CD4-positive, alpha-beta T cell treated with Interleukin-21 for 1 hour (primary cell): ENCODE results near the gene KCNJ18.
"Not testable (repeated sequence)": the region's sequence is repeated elsewhere in the genome, so short reads cannot be mapped to it uniquely, and the experiment has no call there.

Experiments used
- DNase-seq: peaks from one replicate; pipeline ENCODE4 v3.0.0-alpha.2; 2020

The KCNJ18 gene

DNA sequence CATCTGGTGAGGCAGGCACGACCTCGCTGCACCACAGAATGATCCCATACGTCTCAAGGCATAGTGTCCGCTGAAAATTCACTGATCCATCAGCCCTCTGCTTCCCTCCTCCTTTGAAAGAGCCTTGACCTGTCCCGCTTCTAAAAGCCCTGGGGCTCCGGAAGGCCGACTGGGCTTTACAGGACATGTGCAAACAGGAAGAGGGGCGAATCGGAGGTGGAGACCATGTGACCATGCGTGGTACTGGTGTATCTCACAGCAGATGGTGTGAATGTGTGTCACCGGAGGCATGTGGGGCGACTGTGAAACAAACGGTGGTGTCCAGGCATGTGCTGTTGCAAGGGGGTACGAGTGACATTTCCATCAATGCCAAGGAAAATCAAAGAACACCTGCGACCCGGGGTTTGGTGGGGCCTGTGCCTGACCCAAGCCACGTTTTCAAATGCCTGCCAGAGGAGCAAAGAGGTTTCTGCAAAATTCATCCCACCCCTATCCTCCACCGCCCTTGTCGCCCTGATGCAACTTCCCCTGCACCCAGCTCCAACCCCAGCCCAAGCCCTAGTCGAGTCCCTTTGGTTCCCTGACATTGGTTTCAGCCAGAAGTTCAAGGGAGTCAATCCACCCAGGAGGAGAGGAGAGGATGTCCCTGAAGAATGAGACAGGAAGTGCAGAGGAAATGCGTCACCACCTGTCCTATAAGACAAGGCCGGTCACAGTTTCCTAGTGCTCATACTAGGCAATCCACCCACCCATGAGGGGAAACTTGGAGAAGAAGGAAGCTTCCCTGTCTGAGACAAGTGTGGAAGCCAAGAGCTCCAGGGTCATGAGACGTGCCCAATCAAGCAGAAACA is 5.9 kb upstream of the KCNJ18 start:
- no peak for DNase-seq

DNA sequence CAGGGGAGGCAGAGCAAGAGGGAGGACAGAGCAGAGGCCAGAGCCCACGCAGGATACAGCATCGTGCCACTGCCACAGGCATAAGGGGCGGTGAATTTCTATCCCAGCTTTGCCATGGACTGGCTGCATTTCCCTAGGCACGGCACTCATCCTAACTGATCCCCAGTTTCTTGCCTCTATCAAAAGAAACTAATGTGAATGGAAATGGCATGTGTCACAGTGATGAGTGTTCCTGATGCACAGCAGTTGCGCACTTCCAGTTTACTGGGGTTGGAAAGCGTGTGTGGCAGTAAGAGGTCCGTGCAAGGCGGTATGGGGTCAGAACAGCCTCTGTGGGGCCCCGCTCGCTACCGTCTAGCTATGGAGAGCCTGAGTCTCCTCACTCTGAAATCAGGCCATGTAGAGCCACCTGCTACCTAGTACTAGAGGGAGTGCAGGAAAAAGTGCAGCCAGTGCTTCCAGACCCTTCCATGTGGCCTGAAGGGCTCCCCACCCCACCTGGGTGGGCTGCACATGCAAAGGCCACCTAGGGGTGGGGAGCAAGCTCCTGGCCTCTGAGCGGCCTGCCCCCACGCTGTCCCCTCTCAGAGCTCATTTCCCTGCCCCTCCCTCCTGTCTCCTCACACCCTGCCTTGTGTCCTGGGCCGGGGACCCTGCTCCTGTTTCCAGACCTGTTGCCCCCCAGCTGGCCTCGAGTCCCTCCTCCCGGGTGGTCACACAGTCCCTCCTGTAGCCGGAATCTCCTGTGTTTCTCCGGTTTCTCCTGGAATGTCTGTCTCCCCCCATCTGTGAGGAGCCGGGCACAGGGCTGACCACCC is 5.0 kb upstream of the KCNJ18 start:
- no peak for DNase-seq

DNA sequence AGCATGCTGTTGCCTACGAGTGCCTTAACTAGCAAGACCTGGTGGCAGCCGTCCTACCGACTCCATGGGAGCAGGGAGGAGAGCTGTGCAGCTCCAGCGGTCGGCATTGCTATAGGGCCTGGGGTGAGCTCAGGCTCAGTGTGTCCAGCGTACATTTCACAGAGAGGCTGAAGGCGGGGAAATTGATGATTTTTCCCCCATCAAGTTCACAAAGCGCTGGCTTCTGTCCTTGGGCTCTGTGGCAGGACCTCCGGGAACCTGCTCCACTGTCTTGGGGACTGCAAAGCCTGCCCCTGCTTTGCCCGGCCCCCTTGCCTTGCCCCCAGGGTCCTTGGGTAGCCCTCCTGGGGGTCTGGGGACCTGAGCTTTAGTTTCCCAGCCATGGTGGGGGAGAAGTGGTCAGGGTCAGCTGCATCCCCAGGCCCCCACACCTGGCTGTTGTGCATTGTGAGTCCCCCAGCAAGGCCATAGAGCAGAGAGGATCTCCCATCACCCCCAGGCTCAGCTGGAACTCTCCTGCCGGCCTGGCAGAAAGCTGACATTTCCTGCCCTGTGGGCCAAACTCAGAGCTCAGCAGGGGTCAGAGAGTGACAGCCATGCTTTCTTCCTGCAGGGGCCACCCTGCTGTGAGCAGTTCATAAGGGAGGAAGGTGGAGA is 3.9 kb upstream of the KCNJ18 start:
- DNase-seq: no peak

DNA sequence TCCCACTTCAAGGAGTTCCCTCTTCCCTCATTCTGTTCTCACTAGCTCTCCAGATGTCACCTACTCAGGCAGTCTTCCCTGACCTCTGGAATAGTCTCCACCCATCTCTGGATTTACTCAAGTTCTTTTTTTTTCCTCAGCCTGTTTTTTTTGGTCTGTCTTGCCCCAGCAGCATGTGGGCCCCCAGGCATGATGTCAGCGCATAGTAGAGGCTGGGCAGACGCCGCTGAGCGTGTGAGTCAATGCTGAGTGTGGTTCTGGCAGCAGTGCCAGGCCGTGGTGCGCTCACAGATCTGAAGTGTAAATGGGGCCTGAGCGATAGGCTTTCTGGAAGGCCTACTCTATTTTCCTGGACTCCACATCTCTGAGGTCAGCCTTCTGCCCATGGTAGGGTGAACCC is 2.7 kb upstream of the KCNJ18 start:
- no peak for DNase-seq

DNA sequence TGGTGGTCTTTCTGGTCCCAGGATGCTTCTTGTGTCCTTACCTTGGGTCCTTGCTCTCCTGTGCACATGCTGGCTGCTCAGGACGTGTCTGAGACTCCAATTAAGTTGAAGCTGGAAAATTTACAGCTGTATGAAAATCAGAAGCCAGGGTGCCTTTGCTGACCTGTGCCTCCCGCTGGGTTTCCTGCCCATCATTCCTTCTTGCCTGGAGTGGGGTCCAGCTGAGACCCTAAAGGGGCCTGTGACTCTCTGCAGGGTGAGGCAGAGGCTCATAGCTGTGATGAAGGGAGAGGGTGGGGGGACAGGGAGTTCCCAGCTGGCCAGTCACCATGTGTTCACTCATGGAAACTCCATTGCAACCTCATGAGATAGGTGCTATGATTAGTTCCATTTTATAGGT is 1.5 kb upstream of the KCNJ18 start:
- DNase-seq: not testable (repeated sequence)

DNA sequence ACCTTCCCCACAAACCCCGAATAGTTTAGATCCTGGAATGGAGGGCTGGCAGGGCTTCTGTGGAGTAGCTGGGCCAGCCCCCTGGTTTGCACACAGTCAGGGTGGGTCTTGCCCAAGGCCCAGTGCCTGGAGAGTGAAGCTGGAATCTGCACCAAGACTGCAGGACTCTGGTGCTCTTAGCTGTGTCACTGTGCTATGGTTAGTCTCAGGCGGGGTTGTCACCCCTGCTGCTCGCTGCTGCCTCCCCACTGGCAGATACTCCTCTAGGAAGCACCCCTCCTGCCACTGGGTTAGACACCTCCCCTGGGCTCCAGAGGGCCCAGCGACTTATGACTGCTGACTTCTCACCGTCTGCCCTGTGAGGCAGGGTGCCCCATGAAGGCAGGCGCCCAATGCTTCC is 842 bp upstream of the KCNJ18 start:
- not testable (repeated sequence) for DNase-seq

DNA sequence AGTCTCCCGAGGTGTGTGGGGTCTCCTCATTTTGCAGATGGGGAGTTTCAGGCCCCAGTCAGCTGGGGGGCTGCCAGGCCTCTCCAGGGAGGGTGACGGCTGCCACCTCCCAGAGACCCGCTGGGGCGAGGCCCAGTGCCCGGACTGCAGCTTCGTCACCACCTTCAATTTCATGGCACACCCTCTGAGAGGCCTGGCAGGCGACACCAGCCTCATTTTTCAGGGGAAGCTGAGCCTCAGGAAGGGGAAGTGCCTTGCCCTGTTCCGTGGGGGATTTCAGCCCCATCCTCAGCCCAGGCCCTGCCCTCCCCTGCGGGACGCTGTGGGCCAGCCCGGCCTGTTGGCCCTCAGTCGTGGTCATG is 362 bp downstream of the KCNJ18 start:
- not testable (repeated sequence) for DNase-seq

DNA sequence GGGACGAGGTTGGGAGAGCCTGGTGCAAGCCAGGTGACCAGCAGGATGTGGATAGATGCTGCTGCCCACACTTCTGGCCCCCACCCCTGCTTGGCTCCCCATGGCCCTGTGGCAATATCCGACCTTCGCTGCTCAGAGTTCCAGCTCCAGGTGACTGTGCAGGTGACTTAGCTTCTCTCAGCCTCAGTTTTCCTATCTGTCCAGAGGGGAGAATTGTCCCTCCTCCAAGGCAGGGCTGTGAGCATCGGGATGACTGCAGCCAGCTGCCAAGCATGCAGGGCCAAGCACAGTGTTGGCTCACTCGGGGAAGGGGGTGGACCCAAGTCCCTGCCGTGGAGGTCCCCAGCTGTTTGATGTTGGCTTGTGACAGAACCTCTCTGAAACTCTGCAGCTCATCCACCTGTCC is 1.1 kb downstream of the KCNJ18 start:
- not testable (repeated sequence) for DNase-seq

DNA sequence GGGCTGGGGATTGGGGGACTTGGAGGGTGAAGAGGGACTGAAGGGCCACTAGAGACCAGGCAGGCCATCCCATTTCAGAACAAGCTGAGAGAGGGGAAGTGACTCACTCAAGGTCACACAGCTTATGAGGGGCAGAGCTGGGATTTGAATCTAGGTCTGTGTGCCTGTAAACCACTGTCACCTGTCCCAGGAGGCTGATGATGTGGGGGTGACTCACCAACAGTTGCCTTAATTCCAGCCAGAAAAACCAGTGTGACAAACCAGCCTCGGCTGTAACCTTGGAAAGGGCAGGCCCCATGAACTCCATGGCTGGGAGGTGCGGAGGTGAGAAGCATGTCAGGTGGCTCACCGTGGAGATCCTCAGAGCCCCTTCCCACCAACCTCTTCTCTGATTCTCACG is 1.6 kb downstream of the KCNJ18 start:
- DNase-seq: not testable (repeated sequence)

DNA sequence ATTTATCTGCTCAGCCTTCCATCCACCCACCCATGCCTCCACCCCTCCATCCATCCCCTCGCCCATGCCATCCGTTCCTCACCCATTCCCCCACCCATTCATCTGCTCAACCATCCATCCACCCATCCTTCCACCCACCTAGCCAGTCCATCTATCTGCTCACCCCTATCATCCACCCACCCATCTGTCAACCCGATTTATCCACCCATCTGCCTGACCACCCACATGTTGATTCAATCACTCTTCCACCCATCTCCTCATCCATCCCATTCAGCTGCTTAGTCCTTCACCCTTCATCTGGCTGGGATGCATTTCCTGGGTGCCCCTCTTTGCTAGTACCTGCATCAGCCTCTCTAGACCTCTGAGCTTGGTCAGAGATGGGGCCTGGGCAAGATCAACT is 3.9 kb downstream of the KCNJ18 start:
- not testable (repeated sequence) for DNase-seq

DNA sequence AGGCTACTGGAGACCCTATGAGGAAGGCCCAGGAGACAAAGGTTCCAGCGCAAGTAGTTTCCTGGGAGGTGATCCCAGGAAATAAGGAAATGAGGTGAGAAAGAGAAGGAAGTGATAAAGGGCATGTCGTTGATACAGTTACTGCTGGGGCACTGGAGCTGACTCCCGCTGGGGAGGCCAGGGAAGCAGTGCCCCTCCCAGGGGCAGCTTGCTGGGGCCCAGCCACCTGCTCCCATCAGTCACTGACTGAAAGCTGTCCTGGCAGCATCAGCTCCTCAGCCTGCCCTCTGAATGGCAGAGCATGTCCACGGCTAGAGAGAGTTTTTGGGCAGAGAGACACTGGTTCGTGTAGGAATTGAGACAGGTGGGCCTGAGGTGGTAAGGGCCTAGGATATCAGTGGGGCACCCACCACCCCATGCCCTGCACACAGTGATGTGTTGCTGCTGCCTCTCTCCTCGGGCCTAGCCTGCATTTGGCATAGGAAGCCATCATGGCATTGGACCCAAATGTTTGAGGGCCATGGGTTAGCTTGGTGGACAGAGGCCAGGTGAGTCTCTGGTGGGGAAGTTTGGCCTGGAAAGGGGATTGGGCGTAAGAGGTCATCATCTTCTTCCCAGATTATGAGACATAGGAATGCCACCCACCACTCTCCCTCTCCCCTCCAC is 4.7 kb downstream of the KCNJ18 start:
- not testable (repeated sequence) for DNase-seq

DNA sequence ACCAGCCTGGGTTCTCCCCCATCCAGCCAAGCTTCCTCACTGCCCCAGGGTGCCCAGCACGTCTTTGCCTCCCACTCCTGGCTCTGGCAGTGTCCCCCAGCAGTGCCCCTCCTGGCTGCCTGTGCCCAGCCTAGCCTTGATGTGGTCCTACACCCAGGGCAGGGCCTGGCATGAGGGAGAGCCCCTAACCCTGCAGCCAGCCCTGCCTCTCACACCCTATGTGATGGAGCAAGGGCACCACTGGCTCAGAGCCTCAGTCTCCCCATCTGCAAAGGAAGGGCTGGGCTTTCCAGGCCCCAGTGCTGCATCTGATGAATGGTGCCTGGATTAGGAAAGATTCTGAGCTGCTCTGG is 5.2 kb downstream of the KCNJ18 start:
- DNase-seq: not testable (repeated sequence)

DNA sequence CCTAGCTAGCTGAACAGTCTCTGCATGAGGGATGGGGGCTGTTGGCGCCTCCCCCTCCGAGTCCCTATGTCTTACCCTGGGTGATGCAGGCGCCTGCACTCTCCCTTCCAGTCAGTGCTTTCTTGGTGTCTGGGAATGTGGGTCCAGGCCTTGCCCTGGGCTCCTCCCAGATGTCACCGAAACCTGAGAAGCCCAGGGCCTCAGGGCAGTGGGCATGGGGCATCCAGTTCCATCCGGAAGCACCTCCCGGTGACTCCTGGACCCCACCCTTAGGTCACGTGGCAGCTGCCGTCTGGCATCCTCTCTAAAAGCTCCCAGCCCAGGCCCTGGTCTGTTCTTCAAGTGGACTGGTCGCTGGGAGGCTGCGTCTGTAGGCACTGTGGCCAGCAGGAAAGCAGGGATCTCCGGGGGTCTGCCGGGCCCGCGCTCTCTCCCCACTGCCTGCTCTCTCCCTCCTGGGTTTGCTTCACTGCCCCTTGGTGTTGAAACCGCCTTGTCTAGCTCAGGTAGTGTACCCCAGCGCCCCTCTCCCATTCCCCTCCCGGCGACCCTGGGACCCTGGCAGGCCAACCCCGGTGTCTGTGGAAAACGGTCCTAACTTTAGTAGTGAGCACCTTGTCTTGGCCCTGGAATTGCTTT is 6.2 kb downstream of the KCNJ18 start:
- not testable (repeated sequence) for DNase-seq

DNA sequence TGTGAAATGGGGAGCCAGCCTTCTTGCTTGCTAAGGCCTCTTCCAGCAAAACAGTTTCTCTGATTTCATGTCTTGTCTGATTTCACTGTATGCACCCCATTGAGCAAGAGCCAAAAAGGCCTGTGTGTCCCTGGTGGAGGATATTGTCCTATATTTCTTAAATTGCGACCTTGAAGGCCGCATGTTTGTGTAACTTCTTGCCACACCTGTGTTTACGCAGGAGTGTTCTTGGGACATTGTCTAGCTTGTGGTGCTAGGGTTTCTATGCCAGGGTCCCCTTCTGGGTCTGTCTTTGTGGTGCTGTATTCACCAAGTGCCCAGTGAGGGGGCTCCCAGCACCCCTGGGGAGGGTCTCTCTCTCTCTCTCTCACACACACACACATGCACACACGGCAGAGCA is 6.8 kb downstream of the KCNJ18 start:
- DNase-seq: not testable (repeated sequence)

DNA sequence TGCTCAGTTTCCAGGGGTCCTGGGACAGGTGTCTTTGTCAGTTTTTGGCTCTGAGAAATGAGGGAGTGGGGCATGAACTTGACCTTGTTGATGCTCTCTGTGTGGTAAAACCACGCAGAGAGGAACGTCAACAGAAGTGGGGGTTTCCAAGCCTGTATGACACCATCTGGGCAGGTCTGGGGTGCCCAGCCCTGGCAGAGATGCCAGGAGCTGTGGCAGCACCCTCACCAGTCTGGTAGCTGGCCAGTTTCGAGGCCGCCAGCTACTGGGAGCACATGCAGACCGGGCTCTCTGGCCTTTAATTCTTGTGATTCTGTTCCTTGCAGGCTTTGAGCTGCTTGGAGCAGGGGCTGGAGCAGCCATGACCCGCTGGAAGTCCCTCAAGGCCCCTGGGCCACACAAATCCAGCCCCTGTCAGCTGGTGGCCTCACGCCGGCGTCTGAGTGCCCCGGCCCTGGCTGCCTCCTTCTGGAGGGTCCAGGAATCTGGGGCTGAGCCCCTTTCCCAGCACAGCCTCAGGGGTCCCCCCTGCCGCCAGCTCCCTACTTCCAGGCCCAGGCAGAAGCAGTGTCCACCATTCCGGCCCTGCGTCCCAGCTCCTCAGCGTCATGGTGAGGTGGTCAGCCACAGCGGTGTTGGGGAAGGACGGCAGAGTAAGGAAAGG is 7.4 kb downstream of the KCNJ18 start:
- DNase-seq: not testable (repeated sequence)

DNA sequence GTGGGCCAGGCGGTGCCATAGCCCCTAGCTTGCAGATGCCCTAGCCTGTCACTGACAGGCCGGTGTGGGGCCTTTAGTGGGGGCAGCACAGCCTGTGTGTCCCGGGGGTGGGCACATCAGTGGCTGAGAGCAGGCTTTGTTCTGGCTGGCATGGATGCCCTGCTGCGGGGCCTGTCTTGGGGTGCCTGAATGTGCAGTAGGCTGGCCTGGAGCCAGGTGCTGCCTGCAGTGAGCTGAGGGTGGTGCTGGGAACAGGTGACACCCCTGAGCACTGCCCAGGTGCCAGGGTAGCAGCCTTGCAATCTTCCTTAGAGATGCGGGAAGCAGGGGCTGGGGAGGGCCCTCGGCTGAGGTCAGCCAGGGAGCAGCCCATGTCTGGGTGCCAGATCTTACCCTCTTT is 8.8 kb downstream of the KCNJ18 start:
- DNase-seq: not testable (repeated sequence)

DNA sequence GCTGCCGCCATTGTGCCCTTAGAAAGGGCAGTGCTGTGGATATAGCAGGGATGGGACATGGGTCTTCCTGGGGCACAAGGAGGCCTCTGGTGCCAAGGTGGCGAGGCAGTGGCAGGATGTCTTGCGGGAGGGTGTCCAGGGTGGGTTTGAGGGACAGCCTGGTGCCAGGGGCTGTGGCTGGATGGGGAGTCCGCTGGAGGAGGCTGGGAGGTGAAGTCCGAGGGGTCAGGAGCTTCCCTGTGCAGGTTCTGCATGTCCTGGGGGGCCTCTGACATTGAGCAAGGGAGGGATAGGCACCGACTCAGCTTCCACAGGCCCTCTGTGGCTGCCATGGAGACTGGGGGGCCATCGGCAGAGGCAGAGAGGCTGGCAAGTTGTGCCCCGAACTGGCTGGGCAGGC is 9.7 kb downstream of the KCNJ18 start:
- not testable (repeated sequence) for DNase-seq

DNA sequence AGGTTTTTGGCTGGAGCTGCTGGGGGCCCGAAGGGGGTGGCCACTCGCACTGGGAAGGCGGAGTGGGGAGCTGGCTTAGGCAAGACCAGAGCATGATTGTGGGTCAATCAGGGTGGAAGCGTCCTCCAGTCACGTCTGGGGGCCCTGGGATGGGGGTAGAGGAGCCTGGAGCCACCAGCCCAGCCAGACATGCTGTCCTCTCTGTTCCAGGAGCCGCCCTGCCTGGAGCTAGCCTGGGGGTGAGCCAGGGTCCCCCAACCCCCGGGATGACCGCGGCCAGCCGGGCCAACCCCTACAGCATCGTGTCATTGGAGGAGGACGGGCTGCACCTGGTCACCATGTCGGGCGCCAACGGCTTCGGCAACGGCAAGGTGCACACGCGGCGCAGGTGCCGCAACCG is 10.2 kb downstream of the KCNJ18 start:
- DNase-seq: not testable (repeated sequence)

DNA sequence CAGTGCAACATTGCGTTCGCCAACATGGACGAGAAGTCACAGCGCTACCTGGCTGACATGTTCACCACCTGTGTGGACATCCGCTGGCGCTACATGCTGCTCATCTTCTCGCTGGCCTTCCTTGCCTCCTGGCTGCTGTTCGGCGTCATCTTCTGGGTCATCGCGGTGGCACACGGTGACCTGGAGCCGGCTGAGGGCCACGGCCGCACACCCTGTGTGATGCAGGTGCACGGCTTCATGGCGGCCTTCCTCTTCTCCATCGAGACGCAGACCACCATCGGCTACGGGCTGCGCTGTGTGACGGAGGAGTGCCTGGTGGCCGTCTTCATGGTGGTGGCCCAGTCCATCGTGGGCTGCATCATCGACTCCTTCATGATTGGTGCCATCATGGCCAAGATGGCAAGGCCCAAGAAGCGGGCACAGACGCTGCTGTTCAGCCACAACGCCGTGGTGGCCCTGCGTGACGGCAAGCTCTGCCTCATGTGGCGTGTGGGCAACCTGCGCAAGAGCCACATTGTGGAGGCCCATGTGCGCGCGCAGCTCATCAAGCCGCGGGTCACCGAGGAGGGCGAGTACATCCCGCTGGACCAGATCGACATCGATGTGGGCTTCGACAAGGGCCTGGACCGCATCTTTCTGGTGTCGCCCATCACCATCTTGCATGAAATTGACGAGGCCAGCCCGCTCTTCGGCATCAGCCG is 10.8 kb downstream of the KCNJ18 start:
- not testable (repeated sequence) for DNase-seq

DNA sequence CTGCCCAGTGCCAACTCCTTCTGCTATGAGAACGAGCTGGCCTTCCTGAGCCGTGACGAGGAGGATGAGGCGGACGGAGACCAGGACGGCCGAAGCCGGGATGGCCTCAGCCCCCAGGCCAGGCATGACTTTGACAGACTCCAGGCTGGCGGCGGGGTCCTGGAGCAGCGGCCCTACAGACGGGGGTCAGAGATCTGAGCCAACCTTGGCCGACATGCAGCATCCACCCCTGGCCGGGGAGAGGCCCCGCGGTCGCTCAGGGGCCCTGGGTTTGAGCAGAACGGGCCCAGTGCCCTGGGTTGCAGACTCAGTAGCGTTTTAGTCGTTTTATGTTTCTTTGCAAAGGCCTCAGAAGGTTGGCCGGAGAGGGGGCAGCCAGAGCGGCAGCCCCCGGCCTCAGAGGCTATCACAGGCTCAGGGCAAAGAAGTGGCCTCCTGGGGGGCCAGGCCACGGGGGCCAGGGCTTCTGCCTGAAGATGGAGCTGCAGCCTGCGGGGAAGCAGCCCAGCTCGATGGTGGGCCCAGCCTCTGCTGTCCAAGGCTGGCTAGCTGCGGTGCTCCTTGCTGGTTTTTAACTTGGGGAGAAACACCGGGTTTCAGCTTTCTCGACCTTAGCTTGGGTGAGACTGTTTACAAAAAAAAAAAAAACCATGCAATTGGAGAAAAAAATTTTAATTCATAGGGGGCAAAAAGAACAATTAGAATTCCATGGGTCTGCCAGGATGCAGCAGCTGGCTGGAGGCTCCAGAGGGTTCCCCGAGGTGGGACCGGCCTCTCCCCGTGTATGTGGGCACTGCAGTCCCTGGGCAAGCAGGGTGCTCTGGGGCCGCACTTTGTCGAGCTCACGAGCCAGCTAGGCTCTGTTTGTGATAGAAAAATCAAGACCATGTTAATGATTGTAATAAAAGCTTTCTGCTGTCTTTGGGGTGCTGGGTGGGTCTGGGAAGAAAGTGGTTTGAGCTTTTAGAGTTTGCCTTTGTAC is 11.9 kb downstream of the KCNJ18 start:
- not testable (repeated sequence) for DNase-seq
